GM13976 (cell line): ENCODE results near the gene OSBPL2.

Experiments used
- DNase-seq: peaks from one replicate; pipeline ENCODE4 v3.0.0; 2012; ENCODE audit warnings: low spot score
- CTCF ChIP-seq: IDR thresholded peaks from 2 replicates; pipeline ENCODE4 v1.5.1; 2012; ENCODE audit warnings: borderline replicate concordance, mild to moderate bottlenecking; ENCODE audit not compliant: insufficient read depth; ENCODE audit errors: extremely low read depth, missing control alignments, control extremely low read depth
- in situ Hi-C: fragments of 300-500 bp; cut with MboI; formaldehyde crosslinking; loops from one replicate; pipeline ENCODE4 v1.12.0; 2022; ENCODE audit warnings: low sequenced_read_pairs, mixed read lengths, inconsistent platforms; ENCODE audit not compliant: unreplicated experiment

The OSBPL2 gene

GRCh38 chr20:62216636-62217566 lies 21.4 kb upstream of the OSBPL2 start:
- no peak for DNase-seq
- no peak for TF ChIP-seq CTCF
- in situ Hi-C loops, result no loop called here

- DNase-seq, result no peak
- in situ Hi-C loops, result no loop called here
- no peak for TF ChIP-seq CTCF
Observed at GRCh38 chr20:62217913-62218773, 20.2 kb upstream of the OSBPL2 start.

- no peak for DNase-seq
- TF ChIP-seq CTCF, result no peak
- in situ Hi-C loops, result no loop called here
Observed at GRCh38 chr20:62219101-62219991, 19.0 kb upstream of the OSBPL2 start.

- no peak for TF ChIP-seq CTCF
- in situ Hi-C loops, result no loop called here
- DNase-seq, result peak; percentile 87
Observed at GRCh38 chr20:62219992-62220665, 18.2 kb upstream of the OSBPL2 start, which contains the start of gene HRH3. Gene HRH3, minus strand, starts transcription at chr20:62220278. Its CDS starts 308 bp downstream, at chr20:62219970.

- DNase-seq, result no peak
- no peak for TF ChIP-seq CTCF
- in situ Hi-C loops, result no loop called here
Observed at GRCh38 chr20:62220666-62221568, 17.4 kb upstream of the OSBPL2 start.
